Neural cell (in vitro differentiated cells): Measurements from ENCODE around the gene RGR. TPM values are rescaled to one million over a fixed set of nuclear protein-coding genes. Genes with fewer than 3 reads are reported as not detected.

ENCODE experiments used
- H2AFZ ChIP-seq: fragments of 200-600, 300-800 bp; sonication (generic), shearing (Covaris generic); 2 replicates; pipeline ENCODE4 v1.6.0; 2014; ENCODE audit warnings: low read depth, mild to moderate bottlenecking, antibody characterized with exemption, low read length, moderate library complexity
- H3F3A ChIP-seq: fragments of 200-600 bp; shearing (Covaris generic); 2 replicates; pipeline ENCODE4 v1.6.1; 2016; ENCODE audit warnings: mild to moderate bottlenecking, moderate library complexity, mixed read lengths, antibody characterized with exemption, low read length; ENCODE audit not compliant: insufficient read depth, poor library complexity, severe bottlenecking
- H3K27ac ChIP-seq: fragments of 200-600, 300-800 bp; sonication (generic), shearing (Covaris generic); 2 replicates; pipeline ENCODE4 v1.5.1; 2014; ENCODE audit warnings: mild to moderate bottlenecking, low read length, moderate library complexity
- H3K27me3 ChIP-seq: fragments of 300-800, 200-600 bp; sonication (generic), shearing (Covaris generic); 2 replicates; pipeline ENCODE4 v1.6.0; 2014; ENCODE audit warnings: mild to moderate bottlenecking, low read depth, low read length, moderate library complexity; ENCODE audit not compliant: insufficient read depth
- H3K36me3 ChIP-seq: fragments of 300-800, 200-600 bp; sonication (generic), shearing (Covaris generic); 2 replicates; pipeline ENCODE4 v1.5.1; 2014; ENCODE audit warnings: mild to moderate bottlenecking, antibody characterized with exemption, low read length, moderate library complexity; ENCODE audit not compliant: insufficient read depth
- H3K4me2 ChIP-seq: fragments of 300-800, 200-600 bp; sonication (generic), shearing (Covaris generic); 2 replicates; pipeline ENCODE4 v1.6.0; 2014; ENCODE audit warnings: mild to moderate bottlenecking, low read length
- H3K4me3 ChIP-seq: fragments of 300-800, 200-600 bp; sonication (generic), shearing (Covaris generic); 2 replicates; pipeline ENCODE4 v1.5.1; 2014; ENCODE audit warnings: mild to moderate bottlenecking, low read length, moderate library complexity
- H3K79me2 ChIP-seq: fragments of 200-600 bp; shearing (Covaris generic); replicated peaks from 2 replicates; pipeline ENCODE4 v1.6.0; 2014; ENCODE audit warnings: mild to moderate bottlenecking, low read length, moderate library complexity; ENCODE audit not compliant: insufficient read depth
- H3K9ac ChIP-seq: fragments of 300-800, 200-600 bp; sonication (generic), shearing (Covaris generic); 2 replicates; pipeline ENCODE4 v1.6.1; 2016; ENCODE audit warnings: mild to moderate bottlenecking, low read length, mixed read lengths
- H3K9me2 ChIP-seq: fragments of 200-600 bp; shearing (Covaris generic); 2 replicates; pipeline ENCODE4 v1.6.1; 2016; ENCODE audit warnings: mild to moderate bottlenecking, low read length, mixed read lengths; ENCODE audit not compliant: insufficient read depth
- H3K9me3 ChIP-seq: fragments of 200-600, 300-800 bp; sonication (generic), shearing (Covaris generic); 2 replicates; pipeline ENCODE4 v1.6.1; 2016; ENCODE audit warnings: mild to moderate bottlenecking, mixed run types, low read length, moderate library complexity, mixed read lengths
- H4K20me1 ChIP-seq: fragments of 200-600 bp; shearing (Covaris generic); 2 replicates; pipeline ENCODE4 v1.6.1; 2016; ENCODE audit warnings: mild to moderate bottlenecking, mixed run types; ENCODE audit not compliant: insufficient read depth
- EP300 ChIP-seq: fragments of 450-650 bp; conservative IDR thresholded peaks from 2 replicates; pipeline ENCODE4 v1.6.1; 2014; ENCODE audit warnings: antibody characterized with exemption, mild to moderate bottlenecking, moderate library complexity; ENCODE audit not compliant: poor library complexity, severe bottlenecking
- EZH2 ChIP-seq: fragments of 200-600, 300-800 bp; shearing (Covaris generic), sonication (generic); IDR thresholded peaks from 2 replicates; pipeline ENCODE4 v1.6.1; 2014; ENCODE audit warnings: antibody characterized with exemption, low read length, borderline replicate concordance, mild to moderate bottlenecking; ENCODE audit not compliant: insufficient read depth, poor library complexity, severe bottlenecking
- MXI1 ChIP-seq: fragments of 450-650 bp; conservative IDR thresholded peaks from 2 replicates; pipeline ENCODE4 v1.6.1; 2014; ENCODE audit warnings: antibody characterized with exemption, mild to moderate bottlenecking; ENCODE audit not compliant: poor library complexity, severe bottlenecking
- POLR2AphosphoS5 ChIP-seq: IDR thresholded peaks from 2 replicates; pipeline ENCODE4 v1.6.1; 2012
- RAD21 ChIP-seq: fragments of 450-650 bp; conservative IDR thresholded peaks from 2 replicates; pipeline ENCODE4 v1.6.1; 2014; ENCODE audit warnings: antibody characterized with exemption, mild to moderate bottlenecking, moderate library complexity
- SMC3 ChIP-seq: fragments of 450-650 bp; conservative IDR thresholded peaks from 2 replicates; pipeline ENCODE4 v1.6.1; 2014; ENCODE audit warnings: antibody characterized with exemption, mild to moderate bottlenecking, moderate library complexity; ENCODE audit not compliant: poor library complexity
- TAF1 ChIP-seq: IDR thresholded peaks from 2 replicates; pipeline ENCODE4 v1.6.1; 2012; ENCODE audit warnings: low read depth
- polyA plus RNA-seq: library from polyadenylated mRNA; depleted of rRNA; stranded (reverse); fragments of >200 nt; gene quantifications from 2 replicates; pipeline ENCODE4 v1.2.3, GENCODE V29; 2014
- TF ChIP-seq, protein P1 (sequence below): fragments of 450-650 bp; IDR thresholded peaks from 2 replicates; pipeline ENCODE4 v1.5.1; 2014; ENCODE audit warnings: antibody characterized with exemption, mild to moderate bottlenecking, moderate library complexity; ENCODE audit not compliant: poor library complexity, severe bottlenecking
- TF ChIP-seq, protein P2 (sequence below): IDR thresholded peaks from 2 replicates; pipeline ENCODE4 v1.6.1; 2012; ENCODE audit warnings: borderline replicate concordance

RGR gene
- polyA plus RNA-seq, 1 donor from 2014 or later = not detected

DNA sequence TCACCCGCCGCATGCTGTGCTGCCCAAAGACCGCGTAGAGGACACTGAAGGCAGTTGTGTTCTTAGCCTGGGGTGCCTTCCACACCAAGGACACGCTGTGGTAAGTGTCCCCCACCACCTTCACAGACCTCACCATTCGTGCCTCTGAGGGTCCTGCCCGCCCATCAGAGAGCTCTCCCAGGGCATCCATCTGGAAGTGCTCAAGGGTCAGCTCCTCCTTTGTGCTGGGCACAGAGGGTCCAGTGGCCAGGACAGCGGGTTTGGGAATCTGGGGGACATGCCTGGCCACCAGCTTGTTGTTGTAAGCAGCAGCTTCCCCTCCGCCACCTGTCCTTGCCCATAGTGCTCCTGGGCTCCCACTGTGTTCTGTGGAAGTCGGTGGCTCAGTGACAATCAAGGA lies 12.5 kb upstream of the RGR start:
- Histone ChIP-seq H3K27ac (no peak overlapping the region), H3F3A (no peaks in the 10 kb centered on the region), H3K4me3 (no peak overlapping the region), H3K9me3 (no peaks in the 10 kb centered on the region), H3K79me2 (no peaks in the 10 kb centered on the region), H2AFZ (no peak overlapping the region), H3K9me2 (no peaks in the 10 kb centered on the region), H4K20me1 (no peaks in the 10 kb centered on the region), H3K9ac (no peak overlapping the region), H3K4me2 (no peak overlapping the region), H3K36me3 (no peaks in the 10 kb centered on the region), H3K27me3 (no peaks in the 10 kb centered on the region)
- TF ChIP-seq, protein P1, sequence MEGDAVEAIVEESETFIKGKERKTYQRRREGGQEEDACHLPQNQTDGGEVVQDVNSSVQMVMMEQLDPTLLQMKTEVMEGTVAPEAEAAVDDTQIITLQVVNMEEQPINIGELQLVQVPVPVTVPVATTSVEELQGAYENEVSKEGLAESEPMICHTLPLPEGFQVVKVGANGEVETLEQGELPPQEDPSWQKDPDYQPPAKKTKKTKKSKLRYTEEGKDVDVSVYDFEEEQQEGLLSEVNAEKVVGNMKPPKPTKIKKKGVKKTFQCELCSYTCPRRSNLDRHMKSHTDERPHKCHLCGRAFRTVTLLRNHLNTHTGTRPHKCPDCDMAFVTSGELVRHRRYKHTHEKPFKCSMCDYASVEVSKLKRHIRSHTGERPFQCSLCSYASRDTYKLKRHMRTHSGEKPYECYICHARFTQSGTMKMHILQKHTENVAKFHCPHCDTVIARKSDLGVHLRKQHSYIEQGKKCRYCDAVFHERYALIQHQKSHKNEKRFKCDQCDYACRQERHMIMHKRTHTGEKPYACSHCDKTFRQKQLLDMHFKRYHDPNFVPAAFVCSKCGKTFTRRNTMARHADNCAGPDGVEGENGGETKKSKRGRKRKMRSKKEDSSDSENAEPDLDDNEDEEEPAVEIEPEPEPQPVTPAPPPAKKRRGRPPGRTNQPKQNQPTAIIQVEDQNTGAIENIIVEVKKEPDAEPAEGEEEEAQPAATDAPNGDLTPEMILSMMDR = no peak
- TF ChIP-seq TAF1 (no peak), RAD21 (no peak), SMC3 (no peak), EZH2 (no peak), MXI1 (no peak), POLR2AphosphoS5 (no peak), EP300 (no peak)
- TF ChIP-seq, protein P2, sequence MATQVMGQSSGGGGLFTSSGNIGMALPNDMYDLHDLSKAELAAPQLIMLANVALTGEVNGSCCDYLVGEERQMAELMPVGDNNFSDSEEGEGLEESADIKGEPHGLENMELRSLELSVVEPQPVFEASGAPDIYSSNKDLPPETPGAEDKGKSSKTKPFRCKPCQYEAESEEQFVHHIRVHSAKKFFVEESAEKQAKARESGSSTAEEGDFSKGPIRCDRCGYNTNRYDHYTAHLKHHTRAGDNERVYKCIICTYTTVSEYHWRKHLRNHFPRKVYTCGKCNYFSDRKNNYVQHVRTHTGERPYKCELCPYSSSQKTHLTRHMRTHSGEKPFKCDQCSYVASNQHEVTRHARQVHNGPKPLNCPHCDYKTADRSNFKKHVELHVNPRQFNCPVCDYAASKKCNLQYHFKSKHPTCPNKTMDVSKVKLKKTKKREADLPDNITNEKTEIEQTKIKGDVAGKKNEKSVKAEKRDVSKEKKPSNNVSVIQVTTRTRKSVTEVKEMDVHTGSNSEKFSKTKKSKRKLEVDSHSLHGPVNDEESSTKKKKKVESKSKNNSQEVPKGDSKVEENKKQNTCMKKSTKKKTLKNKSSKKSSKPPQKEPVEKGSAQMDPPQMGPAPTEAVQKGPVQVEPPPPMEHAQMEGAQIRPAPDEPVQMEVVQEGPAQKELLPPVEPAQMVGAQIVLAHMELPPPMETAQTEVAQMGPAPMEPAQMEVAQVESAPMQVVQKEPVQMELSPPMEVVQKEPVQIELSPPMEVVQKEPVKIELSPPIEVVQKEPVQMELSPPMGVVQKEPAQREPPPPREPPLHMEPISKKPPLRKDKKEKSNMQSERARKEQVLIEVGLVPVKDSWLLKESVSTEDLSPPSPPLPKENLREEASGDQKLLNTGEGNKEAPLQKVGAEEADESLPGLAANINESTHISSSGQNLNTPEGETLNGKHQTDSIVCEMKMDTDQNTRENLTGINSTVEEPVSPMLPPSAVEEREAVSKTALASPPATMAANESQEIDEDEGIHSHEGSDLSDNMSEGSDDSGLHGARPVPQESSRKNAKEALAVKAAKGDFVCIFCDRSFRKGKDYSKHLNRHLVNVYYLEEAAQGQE = no peak

DNA sequence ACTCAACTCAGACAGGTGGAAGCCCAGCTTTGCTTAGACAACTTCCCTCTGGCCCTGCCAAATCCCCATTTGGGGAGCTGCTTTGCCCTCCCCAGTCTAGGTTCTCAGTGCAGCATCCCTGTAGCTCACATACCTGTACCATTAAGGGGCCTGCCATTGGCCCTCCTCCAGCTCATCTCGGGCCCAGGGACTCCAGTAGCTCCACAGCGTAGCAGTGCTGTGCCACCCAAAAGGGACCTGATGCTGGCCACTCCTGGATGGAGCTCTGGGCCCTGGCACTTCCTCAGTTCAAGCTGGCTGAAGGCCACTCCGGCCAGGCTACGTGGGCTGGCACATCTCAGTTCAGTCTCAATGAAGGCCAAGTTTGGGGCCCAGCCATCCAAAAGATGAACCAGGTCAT lies 10.9 kb upstream of the RGR start:
- Histone ChIP-seq H3K9ac (no peak overlapping the region), H4K20me1 (no peaks in the 10 kb centered on the region), H3K4me2 (no peak overlapping the region), H3K4me3 (no peak overlapping the region), H3K27me3 (no peaks in the 10 kb centered on the region), H3K36me3 (no peaks in the 10 kb centered on the region), H3K79me2 (no peaks in the 10 kb centered on the region), H3K9me3 (no peaks in the 10 kb centered on the region), H3K9me2 (no peaks in the 10 kb centered on the region), H3K27ac (no peak overlapping the region), H3F3A (no peaks in the 10 kb centered on the region), H2AFZ (no peak overlapping the region)
- no peak for TF ChIP-seq POLR2AphosphoS5
- no peak for TF ChIP-seq SMC3
- TF ChIP-seq TAF1 = no peak
- no peak for TF ChIP-seq RAD21
- TF ChIP-seq EZH2 = no peak
- TF ChIP-seq MXI1 = no peak
- TF ChIP-seq, protein P2 = no peak
- no peak for TF ChIP-seq EP300
- TF ChIP-seq, protein P1 = no peak
